Lower leg skin (tissue), 3 donors: ENCODE measurements around the gene MTUS2.

Experiments used
- CTCF ChIP-seq, 3 donors: fragments of 450-650 bp; IDR thresholded peaks; one replicate each; pipeline ENCODE4 v1.5.1; 2016; ENCODE audit warnings: antibody characterized with exemption in 3 of 3, mild to moderate bottlenecking in 3 of 3, moderate library complexity in 2 of 3
- POLR2A ChIP-seq, 2 donors: fragments of 450-650 bp; IDR thresholded peaks; one replicate each; pipeline ENCODE4 v1.6.1; 2016 to 2017; ENCODE audit warnings: antibody characterized with exemption in 2 of 2, mild to moderate bottlenecking in 1 of 2, moderate library complexity in 1 of 2

GRCh38 chr13:28830580-28830979, 10.4 kb downstream of the MTUS2 start:
- TF ChIP-seq CTCF (IDR thresholded peaks at IDR 0.05) (no peak), POLR2A (IDR thresholded peaks at IDR 0.05) (no peak)
